SKM-1 treated with dmso at 0.1 percent for 144 hours (cell line): ENCODE results near the gene BMP7.

Source experiments
- DNase-seq: peaks from one replicate; lab custom pipeline; 2025; ENCODE audit not compliant: unreplicated experiment; lab: John Stamatoyannopoulos, UW

The BMP7 gene

GRCh38 chr20:57131077-57131476 lies 135.4 kb downstream of the BMP7 start:
- DNase-seq = no peak

DNA sequence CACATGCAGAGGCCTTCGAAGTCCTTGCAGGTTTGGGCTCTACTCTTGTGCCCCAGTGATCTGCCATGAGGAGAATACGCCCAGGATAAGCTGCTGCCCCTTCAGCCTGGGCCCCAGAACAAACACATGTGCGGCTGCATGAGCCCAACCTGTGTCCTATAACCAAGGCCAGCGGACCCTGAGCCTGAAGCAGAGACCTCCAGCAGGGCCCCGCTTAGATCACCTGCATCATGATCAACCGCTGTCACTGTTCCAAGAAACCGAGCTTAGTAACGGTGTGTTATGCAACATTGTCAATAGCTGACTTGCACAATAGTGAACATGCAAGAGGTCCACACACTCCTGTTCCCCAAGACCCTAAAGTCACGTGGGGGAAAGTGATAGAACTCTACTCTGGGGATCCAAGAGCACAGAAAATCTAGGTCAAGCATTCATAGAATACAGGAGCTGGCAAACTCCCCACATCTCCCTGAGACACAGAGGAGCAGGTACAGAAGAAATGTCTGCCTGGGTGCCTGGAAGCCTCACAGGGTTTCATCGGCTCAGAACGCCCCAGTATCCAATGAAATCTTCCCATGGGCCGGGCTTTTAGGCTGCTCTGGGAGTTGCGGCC lies 136.2 kb downstream of the BMP7 start:
- DNase-seq = no peak

DNA sequence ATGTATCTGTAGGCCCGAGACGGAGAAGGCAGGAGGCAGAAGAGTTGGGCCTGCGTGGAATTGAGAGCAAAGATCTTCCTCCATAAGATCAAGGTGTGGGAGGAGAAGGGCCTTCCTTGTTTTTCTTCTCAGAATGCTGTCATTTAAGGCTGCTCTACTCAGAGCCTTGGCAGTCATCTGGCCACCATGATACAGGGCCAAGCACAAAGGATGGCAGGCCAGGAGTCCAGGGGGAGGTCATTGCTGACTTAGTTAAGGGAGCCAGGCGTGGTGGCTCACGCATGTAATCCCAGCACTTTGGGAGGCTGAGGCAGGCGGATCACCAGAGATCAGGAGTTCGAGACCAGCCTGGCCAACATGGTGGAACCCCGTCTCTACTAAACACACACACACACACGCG lies 137.1 kb downstream of the BMP7 start:
- DNase-seq = no peak

GRCh38 chr20:57128044-57128757 lies 138.2 kb downstream of the BMP7 start:
- DNase-seq = no peak

DNA sequence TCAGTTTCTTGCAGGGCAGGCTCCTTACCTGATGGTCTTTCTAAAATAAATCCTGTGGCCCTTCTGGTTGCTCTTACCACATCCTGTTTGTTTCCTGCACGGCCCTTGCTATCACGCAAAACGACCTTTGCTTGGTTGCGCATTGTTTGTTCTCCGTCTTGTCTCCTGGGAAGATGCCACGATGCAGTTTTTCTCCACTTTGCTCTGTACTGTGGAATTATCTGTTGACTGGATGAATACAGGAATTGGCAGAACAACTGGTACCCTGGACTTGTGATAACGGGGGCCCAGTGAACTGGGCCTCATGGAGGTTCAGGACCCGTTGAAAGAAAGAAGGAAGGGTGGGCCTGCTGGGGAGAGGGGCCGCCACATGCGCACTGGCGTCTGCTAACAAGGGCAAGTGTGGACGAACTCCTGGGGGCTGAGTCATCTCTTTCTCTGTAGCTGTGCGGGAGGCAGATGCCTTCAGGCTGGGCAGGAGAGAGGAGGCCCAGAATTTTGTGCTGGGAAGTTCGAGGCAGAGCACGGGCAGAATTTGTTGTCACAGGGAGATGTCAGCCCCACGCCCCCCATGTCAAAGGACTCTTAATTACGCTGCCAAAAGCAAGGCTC lies 139.9 kb downstream of the BMP7 start:
- no peak for DNase-seq

DNA sequence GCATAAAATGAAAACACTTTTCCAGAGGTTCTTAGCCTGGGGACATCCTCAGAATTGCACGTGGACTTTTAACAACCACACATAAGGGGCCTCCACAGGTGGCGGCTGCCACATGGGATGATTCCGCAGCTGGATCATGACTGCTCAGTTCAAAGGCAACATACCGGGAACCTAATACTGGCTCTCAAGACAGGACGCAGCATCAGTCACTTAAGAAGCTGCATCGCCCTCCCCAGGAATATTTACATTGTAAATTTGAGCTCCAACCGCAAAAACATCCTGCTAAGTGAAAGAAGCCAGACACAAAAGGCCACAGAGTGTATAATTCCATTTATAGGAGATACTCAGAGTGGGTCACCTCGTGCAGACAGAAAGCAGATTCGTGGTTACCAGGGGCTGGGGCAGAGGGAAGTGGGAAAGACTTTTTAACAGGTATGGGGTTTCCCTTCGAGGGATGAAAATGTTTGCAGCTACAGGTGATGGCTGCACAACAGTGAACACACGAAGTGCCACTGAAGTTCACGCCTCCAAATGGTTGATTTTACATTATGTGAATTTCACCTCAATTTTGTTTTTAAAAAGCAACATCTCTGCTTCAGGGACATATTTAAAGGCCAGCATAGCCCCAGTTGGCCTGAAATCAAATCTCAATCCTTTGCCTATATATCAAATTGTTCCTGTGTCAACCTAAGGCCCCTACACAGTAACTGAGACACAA lies 141.5 kb downstream of the BMP7 start:
- no peak for DNase-seq

- no peak for DNase-seq
Measured at GRCh38 chr20:57124366-57124765, 142.1 kb downstream of the BMP7 start.

DNA sequence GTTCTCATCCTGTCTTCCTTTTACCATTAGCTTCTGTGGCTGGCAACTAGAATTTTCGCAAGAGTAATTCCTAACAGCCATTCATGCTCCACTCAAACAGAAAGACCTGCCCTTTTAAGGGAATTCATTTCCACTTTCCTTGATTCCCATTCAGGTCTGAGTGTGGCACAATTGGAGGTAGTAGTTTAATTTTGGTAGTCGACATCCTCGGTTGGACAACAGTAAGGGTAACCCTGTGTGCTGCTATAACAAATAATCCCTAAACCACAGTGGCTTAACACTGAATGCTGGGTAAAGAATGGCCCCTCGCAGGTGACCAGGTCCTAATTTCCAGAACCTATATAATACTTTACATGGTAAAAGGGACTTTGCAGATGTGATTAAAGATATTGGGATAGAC lies 142.9 kb downstream of the BMP7 start:
- no peak for DNase-seq

- DNase-seq = no peak
Measured at GRCh38 chr20:57122536-57123489, 143.6 kb downstream of the BMP7 start.

GRCh38 chr20:57118964-57119363 lies 147.5 kb downstream of the BMP7 start:
- no peak for DNase-seq
